GM19372 (cell line): Measurements from ENCODE around the gene ASIC2.

Source experiments
- ATAC-seq: cut with Tn5 transposase; IDR thresholded peaks from one replicate; pipeline ENCODE4 v1.9.1; 2021; ENCODE audit warnings: mild to moderate bottlenecking, low read depth, moderate library complexity; ENCODE audit not compliant: unreplicated experiment

ASIC2 gene

DNA sequence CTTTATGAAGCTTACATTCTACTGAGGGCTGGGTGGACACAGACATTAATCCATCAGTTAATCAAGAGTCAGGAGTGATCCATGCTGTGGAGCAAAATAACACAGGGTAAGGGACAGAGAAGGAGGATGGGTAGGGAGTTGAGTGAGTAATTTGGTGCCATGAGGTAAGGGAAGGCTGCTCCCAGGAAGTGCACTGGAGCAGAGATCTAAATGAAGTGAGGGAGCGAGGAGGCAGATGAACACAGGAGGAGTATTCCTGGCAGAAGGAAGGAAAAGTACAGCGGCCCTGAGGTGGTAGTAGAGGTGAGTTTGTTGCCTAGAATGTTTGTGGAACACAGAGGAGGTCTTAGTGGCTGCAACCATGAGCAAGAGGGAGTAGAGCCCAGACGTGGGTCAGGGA, 34.8 kb downstream of the ASIC2 start:
- ATAC-seq = no peak

DNA sequence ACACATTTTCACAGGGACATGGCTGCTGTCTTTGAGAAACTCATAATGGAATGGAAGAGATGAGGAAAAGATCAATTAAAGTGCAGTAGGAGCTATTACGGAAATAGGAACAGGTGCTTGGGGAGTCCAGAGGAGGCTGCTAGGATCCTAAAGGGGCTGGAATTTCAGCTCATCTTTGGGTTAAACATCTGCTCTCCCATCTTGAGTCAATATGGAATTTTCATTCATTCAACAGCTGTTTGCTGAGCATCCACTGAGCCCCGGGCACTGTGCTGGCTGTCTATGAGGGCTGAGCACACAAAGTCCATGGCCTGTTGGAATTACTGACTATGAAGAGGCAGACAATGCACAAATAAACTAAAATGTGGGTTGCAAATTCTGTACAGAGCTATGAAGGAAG, 47.9 kb downstream of the ASIC2 start:
- no peak for ATAC-seq

- no peak for ATAC-seq
Measured at GRCh38 chr17:33243732-33244131, 49.4 kb downstream of the ASIC2 start.

DNA sequence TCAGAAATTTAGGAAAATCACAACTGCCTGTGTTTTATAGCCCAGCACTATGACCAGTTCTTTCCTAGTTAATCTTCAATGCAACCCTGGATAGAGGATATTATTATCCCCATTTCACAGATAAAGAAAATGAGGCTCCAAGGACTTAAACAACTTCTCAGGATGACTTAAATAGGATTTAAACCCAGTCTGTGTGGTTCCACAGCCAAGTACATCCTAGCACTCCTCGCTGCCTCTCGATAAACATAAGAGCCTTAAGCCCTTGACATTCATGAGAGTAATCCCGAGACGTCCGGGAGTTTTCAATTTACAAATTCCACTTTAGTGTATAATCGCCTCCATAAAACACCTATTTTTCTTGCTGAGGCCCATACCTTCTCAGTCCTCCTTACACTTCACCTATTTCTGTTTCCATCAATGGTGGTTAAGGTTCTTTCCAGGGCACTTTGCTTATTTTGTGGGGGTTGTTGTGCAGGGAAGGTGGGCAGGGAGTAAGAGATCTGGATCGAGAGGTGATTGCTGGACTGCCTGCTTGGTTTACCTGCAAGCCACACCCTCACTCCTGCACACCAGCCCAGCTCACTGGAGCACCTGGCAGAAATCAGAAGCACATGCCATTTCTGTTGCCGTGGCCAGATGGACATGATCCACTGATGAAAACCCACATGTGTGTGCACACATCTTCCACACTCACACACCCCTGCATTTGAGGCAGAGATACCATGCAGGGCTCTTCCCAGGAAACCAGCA, 50.5 kb downstream of the ASIC2 start:
- ATAC-seq = no peak

DNA sequence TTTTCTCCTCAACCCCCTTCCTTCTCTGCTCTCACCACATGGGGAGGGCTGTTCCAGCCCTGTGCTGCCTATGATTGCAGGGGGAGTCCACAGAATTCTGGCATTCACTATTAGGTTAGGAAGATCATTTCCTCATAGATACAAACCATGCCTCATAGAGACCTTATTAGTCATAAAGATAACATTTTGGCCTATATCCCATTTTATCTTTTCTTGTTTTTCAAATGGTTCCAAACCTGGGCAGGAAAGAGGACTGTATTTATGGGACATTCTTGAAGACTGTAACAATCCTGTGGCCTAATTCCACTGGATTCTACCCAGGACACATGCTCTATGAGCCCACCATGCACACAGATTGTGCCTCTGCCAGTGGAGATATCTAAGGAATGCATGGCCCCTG, 51.7 kb downstream of the ASIC2 start:
- no peak for ATAC-seq

- ATAC-seq = no peak
Measured at GRCh38 chr17:33240362-33240761, 52.7 kb downstream of the ASIC2 start.

- no peak for ATAC-seq
Measured at GRCh38 chr17:33239702-33240101, 53.4 kb downstream of the ASIC2 start.

DNA sequence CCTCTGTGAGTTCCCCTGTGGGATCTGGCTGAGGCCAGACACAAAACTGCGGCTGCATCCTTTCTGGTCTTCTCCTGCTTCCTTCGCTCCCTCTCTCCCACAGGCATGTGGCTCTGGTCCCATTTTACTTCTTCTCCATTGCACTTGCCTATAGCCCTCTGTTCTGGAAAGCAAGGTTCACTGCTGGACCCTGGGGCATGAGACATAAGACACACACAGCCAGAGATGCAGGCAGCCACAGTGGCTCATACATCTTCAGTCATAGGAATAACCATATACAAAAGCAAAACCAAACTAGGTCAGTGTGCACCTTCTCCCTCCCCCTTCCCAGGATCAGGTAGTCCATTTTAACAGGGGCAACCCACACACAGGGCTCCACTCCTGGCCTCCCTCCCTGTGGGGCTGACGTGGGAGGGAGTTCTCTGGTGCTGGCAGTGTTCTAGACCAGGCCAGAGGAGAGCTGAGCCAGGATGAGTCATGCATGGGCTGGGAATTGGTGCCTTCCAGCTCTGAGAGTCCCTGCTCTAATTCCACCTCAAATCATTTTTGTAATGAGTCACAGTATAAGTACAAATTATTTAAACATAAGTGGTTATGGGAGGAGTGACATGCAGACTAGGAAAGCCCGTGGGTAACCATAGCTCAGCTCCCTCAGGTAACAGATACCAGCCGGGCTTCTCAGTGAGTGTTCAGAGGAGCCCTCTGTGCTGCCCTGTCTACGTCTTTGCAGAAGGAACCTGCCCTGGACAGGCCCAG, 58.0 kb downstream of the ASIC2 start:
- no peak for ATAC-seq

GRCh38 chr17:33234233-33234632, 58.9 kb downstream of the ASIC2 start:
- no peak for ATAC-seq

DNA sequence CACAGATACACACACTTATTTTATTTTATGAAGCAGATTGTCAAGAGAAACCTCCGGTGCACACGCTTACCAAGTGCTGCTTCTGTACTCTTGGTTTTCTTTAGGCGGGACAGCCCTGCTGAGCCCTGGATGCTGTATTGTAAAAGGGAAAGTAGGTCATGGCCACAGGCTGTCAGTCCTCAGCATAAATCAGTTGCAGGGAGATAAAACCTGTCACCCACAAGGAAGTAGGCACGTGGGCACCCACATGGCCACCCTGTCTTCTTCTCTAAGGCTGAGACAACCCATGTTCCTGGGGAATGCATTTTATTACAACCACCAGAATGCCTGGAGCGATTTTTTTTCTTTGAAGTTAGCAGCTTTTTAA, 59.3 kb downstream of the ASIC2 start:
- no peak for ATAC-seq

DNA sequence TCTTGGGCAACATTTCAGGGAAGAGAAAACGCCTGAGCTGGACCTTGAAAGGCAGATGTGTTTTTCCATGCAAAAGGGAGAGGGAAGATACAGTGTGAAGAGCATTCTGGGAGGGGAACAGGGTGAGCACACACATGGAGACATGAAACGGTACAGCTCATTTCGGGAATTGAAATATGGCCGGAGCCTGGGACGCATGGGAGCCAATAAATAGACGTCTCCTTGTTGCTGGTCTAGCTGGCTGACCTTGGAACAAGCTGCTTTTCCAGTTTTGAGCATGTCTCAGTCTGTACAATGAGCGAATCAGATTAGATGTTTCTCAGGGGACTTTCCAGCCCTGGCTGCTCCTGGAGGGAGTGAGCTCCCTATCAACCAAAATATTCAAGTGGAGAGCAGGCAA, 63.6 kb downstream of the ASIC2 start:
- no peak for ATAC-seq

GRCh38 chr17:33229028-33229427, 64.1 kb downstream of the ASIC2 start:
- no peak for ATAC-seq

DNA sequence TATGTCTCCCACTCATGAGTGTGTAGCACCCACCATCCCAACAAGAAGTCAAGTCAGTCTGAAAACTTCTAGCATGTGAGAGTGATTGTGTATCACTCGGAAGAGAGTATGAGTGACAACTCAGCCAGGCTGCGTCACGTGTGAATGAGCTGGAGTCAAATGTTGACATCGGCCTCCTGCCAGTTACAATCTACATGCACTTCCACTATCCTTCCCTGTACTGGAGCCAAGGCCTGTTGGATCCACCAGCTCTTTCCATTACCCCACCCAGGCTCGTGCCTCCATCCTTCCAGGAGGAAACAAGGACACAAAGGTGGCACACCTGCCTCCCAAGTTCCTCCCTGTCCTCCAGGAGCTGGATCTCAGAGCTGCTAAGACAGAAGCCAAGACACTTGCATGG, 64.5 kb downstream of the ASIC2 start:
- ATAC-seq = no peak

- no peak for ATAC-seq
Measured at GRCh38 chr17:33227911-33228310, 65.2 kb downstream of the ASIC2 start.

GRCh38 chr17:33225994-33226393, 67.1 kb downstream of the ASIC2 start:
- ATAC-seq = no peak

DNA sequence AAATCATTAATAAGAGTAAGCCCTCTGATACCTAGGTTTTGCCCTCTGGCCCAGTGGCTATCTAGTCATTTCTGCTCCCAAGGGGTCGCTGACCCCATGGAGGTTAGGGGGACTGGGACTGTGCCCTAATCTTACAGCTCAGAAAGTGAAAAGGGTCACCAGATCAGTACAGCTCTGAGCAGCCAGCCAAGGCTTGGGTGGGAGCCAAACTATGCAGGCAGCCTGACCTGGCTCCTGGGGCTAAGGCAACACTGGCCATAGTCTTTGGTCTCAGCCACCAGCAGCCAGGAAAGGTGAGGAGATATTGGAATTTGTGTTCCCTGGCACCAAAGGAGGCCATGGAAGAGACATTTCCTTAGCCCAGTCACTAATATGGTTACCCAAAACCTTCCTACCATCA, 67.6 kb downstream of the ASIC2 start:
- no peak for ATAC-seq

DNA sequence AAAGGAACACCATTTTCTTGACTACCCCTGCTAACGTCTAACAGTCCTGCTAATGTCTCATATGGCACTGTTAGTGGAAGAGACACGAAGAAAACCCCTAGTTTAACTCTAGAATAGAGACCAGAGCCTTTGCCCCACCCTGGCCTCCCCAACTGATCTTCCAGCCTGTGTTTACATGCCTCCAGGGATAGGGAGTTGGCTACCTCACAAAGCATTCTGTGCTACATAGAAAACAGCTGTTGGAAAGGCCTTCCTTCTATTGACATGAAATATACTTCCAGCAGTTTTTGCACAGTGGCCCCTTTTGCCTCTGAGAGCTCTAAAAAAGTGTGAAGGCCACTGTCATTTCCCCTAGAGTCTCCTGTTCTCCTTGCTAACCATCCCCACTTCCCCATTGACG, 73.1 kb downstream of the ASIC2 start:
- no peak for ATAC-seq

DNA sequence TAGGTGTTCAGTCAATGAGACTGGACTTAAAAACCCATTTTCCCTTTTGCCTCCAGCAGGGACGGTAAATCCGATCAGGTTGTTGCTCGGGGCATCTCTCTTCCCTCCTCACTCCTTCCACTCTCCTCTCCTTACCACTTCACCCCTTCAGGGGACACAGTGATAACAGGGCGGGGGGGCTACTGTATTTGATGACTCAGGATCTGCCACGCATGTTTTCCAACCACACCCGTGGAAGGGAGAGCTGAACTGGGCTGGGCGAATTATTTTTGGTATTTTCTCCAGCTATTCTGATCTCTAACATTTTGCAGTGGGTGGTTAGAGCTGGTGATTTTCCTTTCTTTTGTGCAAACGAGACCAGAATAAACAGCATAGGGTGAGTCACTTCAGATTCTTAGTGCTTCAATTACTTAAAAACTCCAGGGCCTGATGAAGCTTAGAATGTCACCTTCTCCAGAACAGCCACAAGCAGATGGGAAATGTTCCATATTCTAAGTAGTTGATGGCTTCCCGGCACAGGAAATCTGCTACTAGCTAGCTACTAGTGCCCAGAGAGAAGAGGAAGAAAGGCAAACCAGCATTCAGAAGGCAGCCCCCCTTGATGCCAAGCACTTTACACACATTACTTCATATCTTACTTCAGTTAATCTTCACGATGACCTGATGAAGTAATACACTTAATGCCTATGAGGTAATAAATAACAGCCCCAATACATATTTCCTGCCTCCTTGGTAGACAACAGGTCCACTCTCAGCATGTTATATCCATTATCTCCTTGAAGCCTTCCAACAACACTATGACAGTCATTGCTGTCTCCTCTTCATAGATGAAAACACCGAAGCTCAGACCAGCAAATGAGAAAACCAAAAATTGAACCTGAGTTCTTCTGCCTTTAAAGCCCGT, 74.1 kb downstream of the ASIC2 start:
- no peak for ATAC-seq

DNA sequence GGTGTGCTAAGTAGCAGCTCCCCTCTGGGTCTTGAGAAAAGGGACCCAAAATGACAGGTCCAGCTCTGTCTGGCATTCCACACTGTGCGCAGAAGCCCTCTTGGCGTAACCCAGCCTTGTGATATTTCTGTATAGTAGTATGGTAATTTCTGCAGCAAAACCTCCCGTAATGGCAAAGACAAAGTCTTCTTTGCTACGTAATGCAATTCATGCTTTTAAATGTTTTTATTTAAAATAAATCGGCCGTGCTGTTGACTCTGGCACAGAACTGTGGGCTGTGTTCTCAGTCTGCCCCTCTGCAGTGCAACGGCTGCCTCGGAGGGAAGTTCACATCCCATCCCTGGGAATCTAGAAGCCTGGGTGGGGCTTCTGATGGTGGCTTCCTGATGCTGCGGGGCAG, 75.2 kb downstream of the ASIC2 start:
- ATAC-seq = no peak

- no peak for ATAC-seq
Measured at GRCh38 chr17:33214996-33215395, 78.1 kb downstream of the ASIC2 start.

DNA sequence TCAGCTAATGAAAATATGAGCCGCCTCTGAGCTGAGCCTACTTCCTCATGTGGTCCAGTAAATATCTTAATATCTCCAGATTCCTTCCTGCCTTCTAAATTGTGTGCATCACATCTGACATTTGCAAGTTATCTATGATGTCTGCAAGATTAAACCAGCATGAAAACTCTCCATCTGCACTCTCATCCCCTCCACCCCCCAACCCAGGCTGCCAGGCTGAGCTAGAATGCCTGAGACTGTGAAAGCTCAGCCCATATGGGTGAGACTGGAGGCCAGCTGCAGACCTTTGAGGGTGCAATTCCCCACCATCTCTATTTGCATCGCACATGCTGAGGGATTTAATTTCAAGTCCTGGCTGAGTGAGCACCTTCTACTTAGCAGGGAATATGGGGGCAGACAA, 82.8 kb downstream of the ASIC2 start:
- no peak for ATAC-seq
